GM12865 (cell line): ENCODE data around the gene PRKCE.

Source experiments
- DNase-seq: peaks from one replicate; pipeline ENCODE4 v3.0.0; 2010; ENCODE audit warnings: low read depth
- H3K4me3 ChIP-seq: 2 replicates; pipeline ENCODE4 v1.5.1; 2011; ENCODE audit warnings: mild to moderate bottlenecking, low read depth, low read length, control low read depth
- CTCF ChIP-seq: IDR thresholded peaks from 2 replicates; pipeline ENCODE4 v1.5.1; 2011; ENCODE audit warnings: low read length, control low read depth, low read depth, inconsistent platforms; ENCODE audit not compliant: insufficient read depth; ENCODE audit errors: missing control alignments

The PRKCE gene

GRCh38 chr2:46071074-46071473 is 419.6 kb downstream of the PRKCE start:
- no peak for DNase-seq
- no peak for TF ChIP-seq CTCF
- no peak overlapping the region for H3K4me3 ChIP-seq

- no peak for TF ChIP-seq CTCF
- DNase-seq: no peak
- no peak overlapping the region for H3K4me3 ChIP-seq
Observed at GRCh38 chr2:46072101-46072820, 420.8 kb downstream of the PRKCE start.

- H3K4me3 ChIP-seq: no peak overlapping the region
- no peak for TF ChIP-seq CTCF
- DNase-seq: no peak
Observed at GRCh38 chr2:46073540-46074046, 422.1 kb downstream of the PRKCE start.

- H3K4me3 ChIP-seq: no peak overlapping the region
- no peak for TF ChIP-seq CTCF
Observed at GRCh38 chr2:46074501-46074900, 423.0 kb downstream of the PRKCE start.

GRCh38 chr2:46075848-46076247 is 424.4 kb downstream of the PRKCE start:
- no peak for DNase-seq
- H3K4me3 ChIP-seq: no peak overlapping the region
- no peak for TF ChIP-seq CTCF

More at GRCh38 chr2:46074501-46074900, 423.0 kb downstream of the PRKCE start:
- no peak for DNase-seq

- no peak for DNase-seq
- H3K4me3 ChIP-seq: no peak overlapping the region
- no peak for TF ChIP-seq CTCF
Observed at GRCh38 chr2:46076251-46076650, 424.8 kb downstream of the PRKCE start.

GRCh38 chr2:46076875-46077274 is 425.4 kb downstream of the PRKCE start:
- DNase-seq: no peak
- no peak overlapping the region for H3K4me3 ChIP-seq
- TF ChIP-seq CTCF: no peak
